ENCODE measurements around the gene B3GNT2. TPM values are rescaled to one million over a fixed set of nuclear protein-coding genes. Genes with fewer than 3 reads are reported as not detected.

Gene B3GNT2
- polyA plus RNA-seq, 4 donors, result 13.4 to 24.7 (median 19.2) TPM

DNA sequence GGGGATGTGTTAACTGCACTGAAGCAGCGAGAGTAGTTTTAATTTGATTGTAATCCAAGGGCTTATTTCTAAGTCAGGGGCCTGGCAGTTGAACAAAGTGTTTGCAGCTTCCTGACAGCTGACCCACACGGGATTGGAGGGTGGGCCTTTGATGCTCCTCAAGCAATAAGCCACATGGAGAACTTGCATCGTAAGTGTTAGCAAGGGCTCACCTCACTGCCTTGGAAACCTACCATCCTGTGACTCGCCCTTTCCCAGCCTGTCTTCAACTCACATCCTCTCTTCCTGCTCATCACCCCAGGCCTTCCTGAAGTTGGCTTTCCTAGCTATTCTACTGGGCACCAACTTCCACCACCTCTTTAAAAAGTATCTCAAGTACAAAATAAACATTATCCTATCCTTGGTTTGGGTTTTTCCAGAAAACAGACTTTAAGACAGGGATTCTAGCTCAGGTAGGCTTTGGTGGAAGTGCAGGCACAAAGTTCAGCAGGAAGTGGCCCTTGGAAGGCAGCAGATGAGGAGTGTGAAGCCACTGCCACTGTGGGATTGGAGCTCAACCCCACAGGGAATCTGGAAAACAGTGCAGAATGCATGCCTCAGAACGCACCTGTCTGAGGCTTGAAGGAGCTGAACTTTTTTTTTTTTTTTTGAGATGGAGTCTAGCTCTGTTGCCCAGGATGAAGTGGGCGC, 31.6 kb downstream of the B3GNT2 start:
- H3K4me1 ChIP-seq (ENCODE audit: control insufficient read depth in 3 of 3, insufficient read depth in 2 of 3, low read depth in 1 of 3, low read length in 2 of 3), result no peaks in the 10 kb centered on the region
- peaks cover 0 to 10% (median 9%) of the 10 kb centered on the region in 3 donors for H3K36me3 ChIP-seq (ENCODE audit: control insufficient read depth in 3 of 3, insufficient read depth in 2 of 3, low read depth in 1 of 3, low read length in 3 of 3)
- no peak overlapping the region for H3K27ac ChIP-seq (ENCODE audit: low read depth in 1 of 3, low read length in 2 of 3)
- H3K4me3 ChIP-seq (ENCODE audit: low read depth in 1 of 3, low read length in 3 of 3), result no peak overlapping the region
- no peaks in the 10 kb centered on the region for H3K9me3 ChIP-seq (ENCODE audit: control insufficient read depth in 2 of 2, insufficient read depth in 1 of 2, low read depth in 1 of 2, low read length in 1 of 2)
- H3K27me3 ChIP-seq (ENCODE audit: control insufficient read depth in 3 of 3, insufficient read depth in 3 of 3, low read length in 3 of 3), result no peaks in the 10 kb centered on the region
- DNase-seq (peak in 1 of 2 donors; percentile 17), FAIRE-seq (no peak)
- WGBS, 3 donors, result 77 to 84% (median 81%) methylated on average over 6 of the region's 6 CpGs

DNA sequence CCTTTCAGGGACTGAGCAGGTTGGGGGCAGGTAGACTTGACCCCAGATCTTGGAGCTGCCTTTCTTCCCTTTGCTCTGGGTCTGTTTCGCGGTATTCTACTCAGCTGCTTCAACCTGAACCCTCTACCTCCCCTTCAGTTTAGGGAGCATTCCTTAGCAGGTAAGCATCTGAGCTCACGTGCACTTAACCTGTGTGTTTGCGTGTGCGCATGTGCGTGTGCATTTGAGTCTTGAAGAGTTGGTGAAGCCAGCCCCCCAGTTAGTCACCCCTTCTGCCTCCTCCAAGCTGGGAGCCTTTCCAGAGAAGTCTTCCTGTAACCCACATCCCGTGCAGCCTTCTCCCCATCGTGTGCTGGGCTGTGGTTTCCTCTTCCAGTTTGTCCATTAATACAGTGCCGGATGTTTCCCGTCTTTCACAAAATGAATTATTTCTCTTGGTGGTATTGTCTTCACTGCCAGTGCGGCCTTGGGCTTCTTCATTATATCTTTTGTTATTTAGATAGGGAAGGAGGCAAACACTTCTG, 33.2 kb downstream of the B3GNT2 start:
- H3K4me3 ChIP-seq (ENCODE audit: low read depth in 1 of 3, low read length in 3 of 3), result no peak overlapping the region
- peaks cover 0 to 7% (median 6%) of the 10 kb centered on the region in 3 donors for H3K36me3 ChIP-seq (ENCODE audit: control insufficient read depth in 3 of 3, insufficient read depth in 2 of 3, low read depth in 1 of 3, low read length in 3 of 3)
- FAIRE-seq (no peak), DNase-seq (no peak)
- WGBS, 3 donors, result 82 to 92% (median 89%) methylated on average over 11 of the region's 11 CpGs
- H3K4me1 ChIP-seq (ENCODE audit: control insufficient read depth in 3 of 3, insufficient read depth in 2 of 3, low read depth in 1 of 3, low read length in 2 of 3), result no peaks in the 10 kb centered on the region
- no peak overlapping the region for H3K27ac ChIP-seq (ENCODE audit: low read depth in 1 of 3, low read length in 2 of 3)
- H3K27me3 ChIP-seq (ENCODE audit: control insufficient read depth in 3 of 3, insufficient read depth in 3 of 3, low read length in 3 of 3), result no peaks in the 10 kb centered on the region
- no peaks in the 10 kb centered on the region for H3K9me3 ChIP-seq (ENCODE audit: control insufficient read depth in 2 of 2, insufficient read depth in 1 of 2, low read depth in 1 of 2, low read length in 1 of 2)

DNA sequence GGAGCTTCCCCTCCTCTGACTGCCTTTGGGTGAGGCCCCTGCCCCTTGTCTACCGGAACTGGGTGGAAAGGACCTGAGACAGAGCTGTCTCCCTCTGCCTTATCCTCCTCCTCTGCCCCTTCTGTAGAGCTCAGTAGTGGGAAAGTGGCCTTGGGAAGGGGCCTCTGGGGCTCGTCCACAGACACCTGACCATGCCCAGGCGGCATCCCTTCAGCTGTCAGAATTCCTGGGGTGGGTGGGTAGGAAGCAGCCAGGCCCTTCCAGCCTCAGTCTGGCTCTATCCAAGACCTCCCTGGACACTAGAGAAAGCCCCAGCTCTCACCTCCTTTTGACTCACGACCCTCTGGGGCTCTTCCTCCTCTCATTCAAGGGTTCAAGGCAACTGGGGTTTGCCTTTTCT, 35.6 kb downstream of the B3GNT2 start:
- H3K27ac ChIP-seq (ENCODE audit: low read depth in 1 of 3, low read length in 2 of 3), result no peak overlapping the region
- 81% methylated on average over 3 to 4 of the region's 4 CpGs for WGBS, 3 donors
- FAIRE-seq (no peak), DNase-seq (no peak)
- H3K4me1 ChIP-seq (ENCODE audit: control insufficient read depth in 3 of 3, insufficient read depth in 2 of 3, low read depth in 1 of 3, low read length in 2 of 3), result no peaks in the 10 kb centered on the region
- no peaks in the 10 kb centered on the region for H3K9me3 ChIP-seq (ENCODE audit: control insufficient read depth in 2 of 2, insufficient read depth in 1 of 2, low read depth in 1 of 2, low read length in 1 of 2)
- H3K36me3 ChIP-seq (ENCODE audit: control insufficient read depth in 3 of 3, insufficient read depth in 2 of 3, low read depth in 1 of 3, low read length in 3 of 3), result no peaks in the 10 kb centered on the region
- no peak overlapping the region for H3K4me3 ChIP-seq (ENCODE audit: low read depth in 1 of 3, low read length in 3 of 3)
- no peaks in the 10 kb centered on the region for H3K27me3 ChIP-seq (ENCODE audit: control insufficient read depth in 3 of 3, insufficient read depth in 3 of 3, low read length in 3 of 3)

DNA sequence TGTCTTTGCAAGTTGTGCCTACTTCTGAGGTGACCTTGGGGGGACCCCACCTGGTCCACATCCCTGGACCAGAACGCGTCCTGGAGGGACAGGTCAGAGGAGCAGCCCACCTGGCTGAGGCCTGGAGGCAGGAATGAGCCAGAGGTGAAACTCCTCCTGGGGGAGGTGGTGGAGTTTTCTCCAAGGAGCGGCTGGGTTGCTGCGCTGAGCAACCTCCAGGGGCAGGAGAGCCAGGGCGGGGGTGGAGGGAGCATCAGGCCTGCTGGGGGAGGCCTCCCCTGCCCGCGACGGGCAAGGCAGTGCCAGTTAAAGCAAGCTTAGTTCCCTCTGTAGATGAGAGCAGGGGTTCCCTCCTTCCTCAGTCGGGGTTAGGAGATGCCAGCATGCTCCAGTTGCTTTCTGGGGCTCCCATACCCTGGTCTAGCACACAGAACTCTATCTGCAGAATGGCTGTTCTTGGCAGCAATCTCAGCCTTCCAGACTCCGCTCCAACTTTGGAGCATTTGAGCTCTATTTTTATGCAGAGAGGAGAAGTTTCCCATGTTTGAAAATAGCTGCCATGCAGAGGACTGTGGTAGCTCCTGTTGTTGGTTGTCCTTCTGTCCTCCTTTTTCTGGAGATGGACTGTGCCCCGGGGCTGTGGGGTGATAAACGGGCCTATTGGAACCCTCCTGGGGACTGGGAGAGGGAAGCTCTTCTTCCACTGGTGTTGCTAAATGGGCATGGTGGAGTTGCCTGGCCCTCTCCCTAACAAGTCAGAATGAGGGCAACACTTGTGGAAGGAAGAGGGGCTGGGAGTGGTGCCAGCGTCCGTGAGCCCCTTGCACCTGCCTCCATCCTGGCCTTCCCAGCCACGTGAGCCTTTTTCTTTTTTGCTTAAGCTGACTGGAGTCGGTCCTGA, 39.1 kb downstream of the B3GNT2 start:
- FAIRE-seq (no peak), DNase-seq (no peak)
- Histone ChIP-seq H3K27me3 (ENCODE audit: control insufficient read depth in 3 of 3, insufficient read depth in 3 of 3, low read length in 3 of 3) (no peaks in the 10 kb centered on the region), H3K4me3 (ENCODE audit: low read depth in 1 of 3, low read length in 3 of 3) (no peak overlapping the region), H3K9me3 (ENCODE audit: control insufficient read depth in 2 of 2, insufficient read depth in 1 of 2, low read depth in 1 of 2, low read length in 1 of 2) (no peaks in the 10 kb centered on the region), H3K36me3 (ENCODE audit: control insufficient read depth in 3 of 3, insufficient read depth in 2 of 3, low read depth in 1 of 3, low read length in 3 of 3) (no peaks in the 10 kb centered on the region), H3K4me1 (ENCODE audit: control insufficient read depth in 3 of 3, insufficient read depth in 2 of 3, low read depth in 1 of 3, low read length in 2 of 3) (no peaks in the 10 kb centered on the region), H3K27ac (ENCODE audit: low read depth in 1 of 3, low read length in 2 of 3) (no peak overlapping the region)
- 85 to 87% (median 87%) methylated on average over 16 of the region's 16 CpGs for WGBS, 3 donors

DNA sequence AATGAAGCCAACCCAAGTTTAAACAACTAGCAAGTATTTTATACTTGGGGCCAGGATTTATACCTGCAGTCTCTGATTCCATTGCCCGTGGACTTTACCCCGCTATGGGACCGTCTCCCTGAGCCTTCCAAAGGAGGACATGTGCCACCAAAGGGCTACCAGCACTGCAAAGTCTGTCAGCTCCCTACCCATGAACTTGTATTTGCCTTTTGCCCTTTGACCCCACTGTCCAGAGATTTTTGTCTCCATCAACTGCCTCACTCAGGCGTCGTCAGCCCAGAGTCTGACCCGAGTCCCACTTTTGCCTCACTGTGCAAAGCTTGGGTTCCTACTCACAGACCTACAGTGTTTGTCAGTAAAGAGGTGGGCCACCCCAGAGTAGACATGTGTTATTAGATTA, 40.6 kb downstream of the B3GNT2 start:
- WGBS, 3 donors, result 79 to 87% (median 81%) methylated on average over 3 to 6 of the region's 6 CpGs

DNA sequence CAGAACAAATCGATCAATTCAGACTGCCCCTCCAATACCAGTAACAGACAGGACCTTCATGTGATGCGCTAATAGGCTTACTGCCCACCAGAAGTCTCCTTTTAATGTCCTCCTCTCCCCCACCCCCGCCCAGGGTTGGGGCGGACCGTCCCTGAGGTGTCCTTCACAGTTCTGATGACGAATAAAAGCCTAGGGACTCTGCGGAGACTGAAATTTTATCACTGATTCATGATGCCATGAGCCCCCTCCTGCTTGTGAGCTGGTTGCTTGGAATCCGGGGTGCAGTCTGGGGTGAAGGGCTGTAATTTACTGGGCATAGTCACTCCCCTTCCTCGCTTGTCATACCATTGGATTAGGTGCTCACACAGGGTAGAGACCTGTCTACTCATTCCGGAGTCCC, 42.3 kb downstream of the B3GNT2 start:
- H3K36me3 ChIP-seq (ENCODE audit: control insufficient read depth in 3 of 3, insufficient read depth in 2 of 3, low read depth in 1 of 3, low read length in 3 of 3), result no peaks in the 10 kb centered on the region
- no peaks in the 10 kb centered on the region for H3K4me1 ChIP-seq (ENCODE audit: control insufficient read depth in 3 of 3, insufficient read depth in 2 of 3, low read depth in 1 of 3, low read length in 2 of 3)
- no peak overlapping the region for H3K4me3 ChIP-seq (ENCODE audit: low read depth in 1 of 3, low read length in 3 of 3)
- no peak overlapping the region for H3K27ac ChIP-seq (ENCODE audit: low read depth in 1 of 3, low read length in 2 of 3)
- DNase-seq (no peak), FAIRE-seq (no peak)
- no peaks in the 10 kb centered on the region for H3K27me3 ChIP-seq (ENCODE audit: control insufficient read depth in 3 of 3, insufficient read depth in 3 of 3, low read length in 3 of 3)
- WGBS, 3 donors, result 91 to 96% (median 96%) methylated on average over 10 of the region's 10 CpGs
- no peaks in the 10 kb centered on the region for H3K9me3 ChIP-seq (ENCODE audit: control insufficient read depth in 2 of 2, insufficient read depth in 1 of 2, low read depth in 1 of 2, low read length in 1 of 2)

More for the DNA sequence above, 40.6 kb downstream of the B3GNT2 start:
- no peaks in the 10 kb centered on the region for H3K27me3 ChIP-seq (ENCODE audit: control insufficient read depth in 3 of 3, insufficient read depth in 3 of 3, low read length in 3 of 3)
- no peak overlapping the region for H3K27ac ChIP-seq (ENCODE audit: low read depth in 1 of 3, low read length in 2 of 3)
- no peak overlapping the region for H3K4me3 ChIP-seq (ENCODE audit: low read depth in 1 of 3, low read length in 3 of 3)
- FAIRE-seq (no peak), DNase-seq (no peak)
- H3K9me3 ChIP-seq (ENCODE audit: control insufficient read depth in 2 of 2, insufficient read depth in 1 of 2, low read depth in 1 of 2, low read length in 1 of 2), result no peaks in the 10 kb centered on the region
- no peaks in the 10 kb centered on the region for H3K36me3 ChIP-seq (ENCODE audit: control insufficient read depth in 3 of 3, insufficient read depth in 2 of 3, low read depth in 1 of 3, low read length in 3 of 3)
- H3K4me1 ChIP-seq (ENCODE audit: control insufficient read depth in 3 of 3, insufficient read depth in 2 of 3, low read depth in 1 of 3, low read length in 2 of 3), result no peaks in the 10 kb centered on the region

DNA sequence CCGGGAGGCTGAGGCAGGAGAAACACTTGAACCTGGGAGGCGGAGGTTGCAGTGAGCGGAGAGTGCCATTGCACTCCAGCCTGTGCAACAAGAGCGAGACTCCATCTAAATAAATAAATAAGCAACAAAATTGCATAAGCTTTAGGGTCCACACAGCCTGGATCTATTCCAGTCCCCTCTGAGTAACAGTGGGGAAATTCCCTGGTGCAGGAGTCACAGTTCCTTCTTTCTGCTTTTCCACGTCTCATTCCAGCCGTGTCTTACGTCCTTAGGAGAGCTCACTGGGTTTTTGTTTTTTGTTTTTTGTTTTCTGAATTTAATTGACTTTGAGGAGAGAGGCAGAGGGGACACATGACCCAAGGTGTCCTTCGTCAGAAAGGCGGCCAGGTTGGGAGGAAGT, 44.6 kb downstream of the B3GNT2 start:
- no peak for FAIRE-seq
- DNase-seq, result no peak
- H3K4me3 ChIP-seq (ENCODE audit: low read depth in 1 of 3, low read length in 3 of 3), result no peak overlapping the region
- no peaks in the 10 kb centered on the region for H3K27me3 ChIP-seq (ENCODE audit: control insufficient read depth in 3 of 3, insufficient read depth in 3 of 3, low read length in 3 of 3)
- H3K9me3 ChIP-seq (ENCODE audit: control insufficient read depth in 2 of 2, insufficient read depth in 1 of 2, low read depth in 1 of 2, low read length in 1 of 2), result no peaks in the 10 kb centered on the region
- 93 to 96% (median 95%) methylated on average over 9 of the region's 9 CpGs for WGBS, 3 donors
- H3K27ac ChIP-seq (ENCODE audit: low read depth in 1 of 3, low read length in 2 of 3), result no peak overlapping the region
- no peaks in the 10 kb centered on the region for H3K4me1 ChIP-seq (ENCODE audit: control insufficient read depth in 3 of 3, insufficient read depth in 2 of 3, low read depth in 1 of 3, low read length in 2 of 3)
- no peaks in the 10 kb centered on the region for H3K36me3 ChIP-seq (ENCODE audit: control insufficient read depth in 3 of 3, insufficient read depth in 2 of 3, low read depth in 1 of 3, low read length in 3 of 3)

DNA sequence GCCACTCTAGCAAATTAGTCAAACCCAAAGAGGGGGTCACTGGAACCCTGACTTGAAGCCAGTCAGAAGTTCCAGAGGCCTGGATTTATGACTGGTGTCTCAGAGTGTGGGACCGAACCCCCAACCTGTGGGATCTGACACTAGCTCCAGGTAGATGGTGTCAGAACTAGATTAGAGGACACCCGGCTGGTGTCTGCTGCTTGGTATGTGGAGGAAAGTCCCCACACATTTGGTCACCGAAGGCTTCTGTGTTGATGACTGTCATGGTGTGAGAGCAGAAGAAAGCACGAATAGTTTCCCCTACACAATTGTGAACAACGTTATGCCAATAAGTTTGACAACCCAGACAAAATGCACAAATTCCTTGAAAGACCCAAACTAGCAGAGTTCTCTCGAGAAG, 48.1 kb downstream of the B3GNT2 start:
- FAIRE-seq (no peak), DNase-seq (no peak)
- no peaks in the 10 kb centered on the region for H3K36me3 ChIP-seq (ENCODE audit: control insufficient read depth in 3 of 3, insufficient read depth in 2 of 3, low read depth in 1 of 3, low read length in 3 of 3)
- H3K27ac ChIP-seq (ENCODE audit: low read depth in 1 of 3, low read length in 2 of 3), result no peak overlapping the region
- WGBS, 3 donors, result 87 to 97% (median 92%) methylated on average over 6 of the region's 6 CpGs
- no peaks in the 10 kb centered on the region for H3K9me3 ChIP-seq (ENCODE audit: control insufficient read depth in 2 of 2, insufficient read depth in 1 of 2, low read depth in 1 of 2, low read length in 1 of 2)
- no peaks in the 10 kb centered on the region for H3K27me3 ChIP-seq (ENCODE audit: control insufficient read depth in 3 of 3, insufficient read depth in 3 of 3, low read length in 3 of 3)
- H3K4me1 ChIP-seq (ENCODE audit: control insufficient read depth in 3 of 3, insufficient read depth in 2 of 3, low read depth in 1 of 3, low read length in 2 of 3), result no peaks in the 10 kb centered on the region
- no peak overlapping the region for H3K4me3 ChIP-seq (ENCODE audit: low read depth in 1 of 3, low read length in 3 of 3)

Measured in small intestine (tissue), 7 donors.